IMR-90 (cell line): Measurements from ENCODE around the gene FBLN1. TPM values are rescaled to one million over a fixed set of nuclear protein-coding genes. Genes with fewer than 3 reads are reported as not detected.

Experiments
- ATAC-seq: fragments of 200-7000 bp; cut with Tn5 transposase; 2 replicates; pipeline ENCODE4 v1.9.1; 2020; ENCODE audit warnings: low read depth, mild to moderate bottlenecking, moderate library complexity
- BruUV-seq: library from RNA; stranded (reverse); fragments of 400-500 nt; replicated peaks from 2 replicates; lab custom pipeline; 2021; lab: Mats Ljungman, UMichigan
- CTCF ChIA-PET: fragments of 300-600 bp; formaldehyde crosslinking; extraction: SDS; loops from one replicate; lab custom pipeline; 2021; ENCODE audit warnings: antibody characterized with exemption; lab: Yijun Ruan, JAX
- POLR2A ChIA-PET: fragments of 300-600 bp; sonication (Branson Sonifier 250); formaldehyde crosslinking; loops from one replicate; lab custom pipeline; 2022; ENCODE audit warnings: antibody characterized with exemption; ENCODE audit not compliant: unreplicated experiment; lab: Charles Lee
- DNase-seq: peaks from one replicate; pipeline ENCODE4 v3.0.0; 2013
- H2AFZ ChIP-seq: replicated peaks from 2 replicates; pipeline ENCODE3; 2013; ENCODE audit warnings: low read length, mild to moderate bottlenecking; ENCODE audit not compliant: poor library complexity
- H2AK5ac ChIP-seq: 2 replicates; pipeline ENCODE4 v1.6.1; 2013; ENCODE audit warnings: low read depth, low read length, inconsistent platforms
- H2AK9ac ChIP-seq: replicated peaks from 2 replicates; pipeline ENCODE3; 2013; ENCODE audit warnings: mild to moderate bottlenecking, low read depth, low read length, moderate library complexity; ENCODE audit not compliant: poor library complexity
- H2BK120ac ChIP-seq: 2 replicates; pipeline ENCODE4 v1.6.1; 2013; ENCODE audit warnings: low read depth, low read length, inconsistent platforms
- H2BK15ac ChIP-seq: 3 replicates; pipeline ENCODE4 v1.6.1; 2013; ENCODE audit warnings: low read depth, low read length, inconsistent platforms
- H2BK20ac ChIP-seq: 2 replicates; pipeline ENCODE4 v1.6.1; 2013; ENCODE audit warnings: low read depth, mild to moderate bottlenecking, inconsistent platforms, low read length, moderate library complexity
- H2BK5ac ChIP-seq: 2 replicates; pipeline ENCODE4 v1.6.1; 2013; ENCODE audit warnings: mild to moderate bottlenecking, low read depth, low read length, inconsistent platforms; ENCODE audit not compliant: poor library complexity, severe bottlenecking
- H3K14ac ChIP-seq: replicated peaks from 2 replicates; pipeline ENCODE4 v1.6.1; 2013; ENCODE audit warnings: low read depth, low read length, inconsistent platforms
- H3K18ac ChIP-seq: 2 replicates; pipeline ENCODE4 v1.6.1; 2013; ENCODE audit warnings: low read depth, low read length, control low read depth
- H3K23ac ChIP-seq: 2 replicates; pipeline ENCODE4 v1.6.1; 2013; ENCODE audit warnings: low read depth, low read length, inconsistent platforms
- H3K27ac ChIP-seq: 2 replicates; pipeline ENCODE4 v1.5.1; 2013; ENCODE audit warnings: mild to moderate bottlenecking, control low read depth, low read length; ENCODE audit not compliant: insufficient read depth
- H3K27me3 ChIP-seq: 2 replicates; pipeline ENCODE4 v1.6.1; 2013; ENCODE audit warnings: low read length; ENCODE audit not compliant: control insufficient read depth, insufficient read depth
- H3K36me3 ChIP-seq: 2 replicates; pipeline ENCODE4 v1.6.1; 2013; ENCODE audit warnings: low read length, mixed read lengths; ENCODE audit not compliant: control insufficient read depth, insufficient read depth
- H3K4ac ChIP-seq: 2 replicates; pipeline ENCODE4 v1.6.1; 2013; ENCODE audit warnings: low read depth, low read length, inconsistent platforms
- H3K4me1 ChIP-seq: 2 replicates; pipeline ENCODE4 v1.6.1; 2013; ENCODE audit warnings: low read length, mixed read lengths; ENCODE audit not compliant: control insufficient read depth, insufficient read depth
- H3K4me2 ChIP-seq: 2 replicates; pipeline ENCODE4 v1.6.1; 2013; ENCODE audit warnings: low read depth, mild to moderate bottlenecking, control low read depth, low read length, moderate library complexity
- H3K4me3 ChIP-seq: 2 replicates; pipeline ENCODE4 v1.5.1; 2013; ENCODE audit warnings: low read depth, mild to moderate bottlenecking, control low read depth, low read length, moderate library complexity; ENCODE audit not compliant: insufficient read depth
- H3K56ac ChIP-seq: 2 replicates; pipeline ENCODE4 v1.6.1; 2013; ENCODE audit warnings: low read length, inconsistent platforms; ENCODE audit not compliant: insufficient read depth; ENCODE audit errors: extremely low read depth
- H3K79me1 ChIP-seq, 2 experiments: 2 replicates each; pipeline ENCODE4 v1.6.1; 2013; ENCODE audit warnings: low read length in 2 of 2, inconsistent platforms in 1 of 2, low read depth in 1 of 2
- H3K9ac ChIP-seq: 2 replicates; pipeline ENCODE4 v1.6.1; 2013; ENCODE audit warnings: low read depth, low read length, control low read depth
- H3K9me1 ChIP-seq: 2 replicates; pipeline ENCODE4 v1.6.1; 2013; ENCODE audit warnings: low read length, inconsistent platforms; ENCODE audit not compliant: insufficient read depth
- H3K9me3 ChIP-seq: 2 replicates; pipeline ENCODE4 v1.6.1; 2013; ENCODE audit warnings: low read length; ENCODE audit not compliant: control insufficient read depth, insufficient read depth
- H4K20me1 ChIP-seq: 2 replicates; pipeline ENCODE4 v1.6.1; 2013; ENCODE audit warnings: low read length, inconsistent platforms; ENCODE audit not compliant: insufficient read depth
- H4K5ac ChIP-seq: 2 replicates; pipeline ENCODE4 v1.6.1; 2013; ENCODE audit warnings: mild to moderate bottlenecking, low read depth, low read length, control low read depth
- H4K8ac ChIP-seq, 2 experiments: 2 replicates each; pipeline ENCODE4 v1.6.1; 2013; ENCODE audit warnings: low read depth in 2 of 2, low read length in 2 of 2, control low read depth in 1 of 2, inconsistent platforms in 1 of 2
- H4K91ac ChIP-seq: 2 replicates; pipeline ENCODE4 v1.6.1; 2013; ENCODE audit warnings: low read depth, low read length, inconsistent platforms; ENCODE audit not compliant: insufficient read depth
- CEBPB ChIP-seq: IDR thresholded peaks from 2 replicates; pipeline ENCODE4 v1.6.1; 2012; ENCODE audit warnings: low read depth, low read length, improper control_type of control experiment
- FOS ChIP-seq: fragments of 150-350 bp; IDR thresholded peaks from 2 replicates; pipeline ENCODE4 v1.6.1; 2016; ENCODE audit warnings: low read depth, low read length
- WGBS, 2 experiments: methylation state at CpG; one replicate each; pipeline versions ENCODE4 v1.1.5 to v1.1.7; 2013; ENCODE audit warnings: missing lambda C conversion rate in 2 of 2; ENCODE audit not compliant: insufficient read length in 1 of 2; ENCODE audit errors: extremely low coverage in 2 of 2; 5-methylcytosine and 5-hydroxymethylcytosine counted together
- dilution Hi-C: fragments of 300-500 bp; cut with HindIII; formaldehyde crosslinking; loops from one replicate; pipeline ENCODE4 v1.14.3; 2018; ENCODE audit warnings: low sequenced_read_pairs; ENCODE audit not compliant: unreplicated experiment
- in situ Hi-C: fragments of 300-500 bp; cut with MboI; formaldehyde crosslinking; loops from 3 replicates; pipeline ENCODE4 v1.14.3; 2019; ENCODE audit warnings: low sequenced_read_pairs, inconsistent platforms, mixed read lengths
- intact Hi-C: fragments of 100-400 bp; cut with micrococcal nuclease; formaldehyde crosslinking; loops from 2 replicates; pipeline ENCODE4 v1.10.0; 2022
- polyA plus RNA-seq, 3 experiments: library from polyadenylated mRNA; depleted of rRNA; stranded (reverse); fragments of >200 nt; gene quantifications; 2 replicates each; pipeline ENCODE4 v1.2.3, GENCODE V29; 2012; ENCODE audit warnings: low replicate concordance in 1 of 3
- total RNA-seq: library from RNA; depleted of rRNA; stranded (reverse); fragments of >200 nt; gene quantifications from 2 replicates; pipeline ENCODE4 v1.2.3, GENCODE V29; 2012

Gene FBLN1
- total and polyA plus RNA-seq, 2 of the 4 experiments (the other 2 are of a cell fraction), result 11.3 to 87.9 TPM

- peak; percentile 44 for ATAC-seq
- Histone ChIP-seq H3K4me1 (peaks cover 14% of the 10 kb centered on the region), H4K5ac (peak overlapping the region; percentile 71), H3K79me1 (no peaks in the 10 kb centered on the region), H3K36me3 (no peaks in the 10 kb centered on the region), H2AK5ac (peak overlapping the region; percentile 33; the same call in 1 of the 2 replicates), H3K14ac (peak overlapping the region; percentile 76), H3K4me3 (no peak overlapping the region), H3K18ac (peak overlapping the region; percentile 89), H4K20me1 (no peaks in the 10 kb centered on the region), H3K9me1 (no peaks in the 10 kb centered on the region; the same call in 1 of the 2 replicates), H2BK120ac (peak overlapping the region; percentile 98), H3K9me3 (peaks cover 11% of the 10 kb centered on the region), H3K23ac (peak overlapping the region; percentile 77), H3K4ac (peak overlapping the region; percentile 57), H2BK5ac (peak overlapping the region; percentile 37), H3K9ac (peak overlapping the region; percentile 21; the same call in 1 of the 2 replicates), H2BK15ac (peak overlapping the region; percentile 79; the same call in 1 of the 3 replicates), H3K27me3 (no peaks in the 10 kb centered on the region), H2BK20ac (peak overlapping the region; percentile 72), H4K91ac (peak overlapping the region; percentile 89), H2AK9ac (peak overlapping the region; percentile 1), H3K56ac (peak overlapping the region; percentile 12; the same call in 1 of the 2 replicates), H4K8ac (peak overlapping the region; percentile 53 to 71; a peak in 3 of 4 replicates), H2AFZ (peak overlapping the region; percentile 29), H3K4me2 (peak overlapping the region; percentile 58; the same call in 1 of the 2 replicates), H3K27ac (peak overlapping the region; percentile 96; the same call in 1 of the 2 replicates)
- dilution Hi-C loops (no loop called here), intact Hi-C loops (no loop called here), in situ Hi-C loops (no loop called here)
- TF ChIP-seq FOS (no peak), CEBPB (0 out of 2 replicates have a peak, but pooled peaks have one; percentile 24)
- no CpG with 5 or more reads among the region's 8 CpGs for WGBS, 2 experiments
- ChIA-PET CTCF (interaction anchor here (0.5 kb wide), 1 partner anchor 187 kb away, joined by 3 read pairs; no protein-coding TSS in a partner anchor), POLR2A (no interaction called here)
- BruUV-seq, result no TSS peak
- DNase-seq, result no peak
Measured at GRCh38 chr22:45469281-45470073, 33.2 kb upstream of the FBLN1 start.
